BLaER1 treated with 17β-estradiol and CSF1 and Interleukin-3, amounts not matched to agents 10 nM and 100 nM (cell line): Measurements from ENCODE around the gene CNTROB.
A peak's percentile ranks its signal among the peaks of the same experiment; 100 is the strongest.

Experiments used
- H3K27ac ChIP-seq, 11 experiments: shearing (Covaris generic); formaldehyde crosslinking; 2 replicates each; pipeline ENCODE4 v1.8.1; 2022
- H3K27me3 ChIP-seq, 11 experiments: shearing (Covaris generic); formaldehyde crosslinking; 2 replicates each; pipeline ENCODE4 v1.8.1; 2022
- H3K36me3 ChIP-seq, 11 experiments: shearing (Covaris generic); formaldehyde crosslinking; 2 replicates each; pipeline ENCODE4 v1.8.1; 2022
- H3K4me1 ChIP-seq, 10 experiments: shearing (Covaris generic); formaldehyde crosslinking; 2 replicates each; pipeline ENCODE4 v1.8.1; 2022
- H3K4me2 ChIP-seq, 11 experiments: shearing (Covaris generic); formaldehyde crosslinking; 2 replicates each; pipeline ENCODE4 v1.8.1; 2022
- H3K4me3 ChIP-seq, 10 experiments: shearing (Covaris generic); formaldehyde crosslinking; 2 replicates each; pipeline ENCODE4 v1.8.1; 2022
- H3K9ac ChIP-seq, 11 experiments: shearing (Covaris generic); formaldehyde crosslinking; 2 replicates each; pipeline ENCODE4 v1.8.1; 2022
- H3K9me3 ChIP-seq, 11 experiments: shearing (Covaris generic); formaldehyde crosslinking; replicated peaks in 1 of 11; 2 replicates each; pipeline ENCODE4 v1.8.1; 2022
- H4K20me1 ChIP-seq, 11 experiments: shearing (Covaris generic); formaldehyde crosslinking; 2 replicates each; pipeline ENCODE4 v1.8.1; 2022
- Cebpa-rat ChIP-seq, 11 experiments: shearing (Covaris generic); IDR thresholded peaks; 2 replicates each; pipeline ENCODE4 v1.8.1; 2022

Gene CNTROB

DNA sequence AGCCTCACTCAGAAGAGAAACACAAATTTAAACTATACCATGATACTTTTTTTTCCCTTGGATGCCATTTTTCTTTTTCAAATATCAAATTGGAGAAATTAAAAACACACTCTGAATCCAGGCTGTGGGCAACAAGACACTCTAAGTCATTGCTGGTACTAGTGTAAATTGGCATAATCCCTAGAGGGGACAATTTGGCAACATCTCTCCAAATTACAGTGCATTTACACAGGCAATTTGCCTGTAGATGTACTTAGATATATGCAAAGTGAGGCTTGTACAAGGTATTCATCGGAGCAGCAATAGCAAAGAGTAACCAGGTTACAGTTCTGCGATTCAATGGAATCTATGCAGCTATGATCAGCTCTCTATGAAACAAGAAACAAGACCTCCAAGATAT lies 63.7 kb downstream of the CNTROB start:
- H3K9me3 ChIP-seq: no peaks in the 10 kb centered on the region
- no peak overlapping the region for H3K27ac ChIP-seq
- H3K36me3 ChIP-seq: no peaks in the 10 kb centered on the region
- H3K4me2 ChIP-seq: no peak overlapping the region
- H4K20me1 ChIP-seq: no peaks in the 10 kb centered on the region
- H3K4me3 ChIP-seq: no peak overlapping the region
- no peak for TF ChIP-seq Cebpa-rat (IDR thresholded peaks at IDR 0.05)
- peaks cover 0 to 12% (median 6%) of the 10 kb centered on the region in 11 experiments; a peak in 19 of 22 replicates for H3K27me3 ChIP-seq
- H3K9ac ChIP-seq: no peak overlapping the region
- peaks cover 7 to 18% (median 16%) of the 10 kb centered on the region in 10 experiments; a peak in 19 of 20 replicates for H3K4me1 ChIP-seq

DNA sequence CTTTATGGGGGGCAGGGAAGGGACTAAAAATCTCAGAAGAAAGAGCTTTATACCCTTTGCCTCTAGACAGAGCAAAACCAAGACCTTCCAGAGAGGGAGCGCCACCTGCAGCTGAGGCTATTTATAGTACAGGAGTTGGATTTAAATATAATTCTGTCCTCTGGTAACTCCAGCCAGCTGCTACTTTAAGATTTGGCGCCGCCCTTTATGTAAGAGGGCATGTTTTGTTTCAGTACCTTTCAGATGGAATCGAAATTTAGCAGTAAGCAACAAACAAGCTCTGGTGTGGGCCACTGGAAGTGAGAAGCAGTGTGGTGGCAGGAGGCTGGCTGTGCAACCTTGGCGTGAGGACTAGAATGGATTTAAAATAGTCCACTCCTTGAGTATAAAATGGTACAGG lies 65.2 kb downstream of the CNTROB start:
- Histone ChIP-seq H3K27me3 (peaks cover 6 to 26% (median 18%) of the 10 kb centered on the region in 11 experiments), H3K4me2 (peak overlapping the region; percentile 13 to 68 (median 48)), H3K9me3 (no peaks in the 10 kb centered on the region), H3K4me3 (no peak overlapping the region), H4K20me1 (no peaks in the 10 kb centered on the region; a peak in 1 of 22 replicates), H3K4me1 (peaks cover 11 to 17% (median 15%) of the 10 kb centered on the region in 10 experiments; a peak in 19 of 20 replicates), H3K9ac (0 out of 22 replicates have a peak overlapping the region, but pooled peaks of 1 of the 11 experiments have one; percentile 1), H3K36me3 (no peaks in the 10 kb centered on the region), H3K27ac (no peak overlapping the region)
- TF ChIP-seq Cebpa-rat (IDR thresholded peaks at IDR 0.05): no peak
